NCI-H2081 treated with DMSO at 0.1 percent for 48 hours (cell line): ENCODE data around the gene STOML3.

Experiments used
- DNase-seq: peaks from one replicate; lab custom pipeline; 2025; lab: John Stamatoyannopoulos, UW

STOML3 gene

GRCh38 chr13:38980750-38981078 lies 9.9 kb downstream of the STOML3 start:
- DNase-seq, result no peak

GRCh38 chr13:38979891-38980749 lies 10.5 kb downstream of the STOML3 start:
- peak; percentile 59 for DNase-seq

GRCh38 chr13:38970380-38971051 lies 20.1 kb downstream of the STOML3 start:
- DNase-seq, result no peak

- DNase-seq, result no peak
Observed at GRCh38 chr13:38969187-38969586, 21.4 kb downstream of the STOML3 start.

GRCh38 chr13:38967446-38967845 lies 23.2 kb downstream of the STOML3 start:
- no peak for DNase-seq

- DNase-seq, result no peak
Observed at GRCh38 chr13:38965281-38965680, 25.4 kb downstream of the STOML3 start.

- DNase-seq, result no peak
Observed at GRCh38 chr13:38960175-38960574, 30.5 kb downstream of the STOML3 start.

GRCh38 chr13:38957794-38958592 lies 32.6 kb downstream of the STOML3 start:
- no peak for DNase-seq

GRCh38 chr13:38954844-38955243 lies 35.8 kb downstream of the STOML3 start:
- DNase-seq, result no peak

GRCh38 chr13:38954291-38954690 lies 36.3 kb downstream of the STOML3 start:
- DNase-seq, result no peak

GRCh38 chr13:38952827-38953226 lies 37.8 kb downstream of the STOML3 start:
- no peak for DNase-seq

GRCh38 chr13:38951525-38952313 lies 38.9 kb downstream of the STOML3 start:
- no peak for DNase-seq

- DNase-seq, result no peak
Observed at GRCh38 chr13:38950987-38951386, 39.6 kb downstream of the STOML3 start.

- no peak for DNase-seq
Observed at GRCh38 chr13:38947054-38947453, 43.6 kb downstream of the STOML3 start.

GRCh38 chr13:38944219-38944618 lies 46.4 kb downstream of the STOML3 start:
- DNase-seq, result no peak

- DNase-seq, result no peak
Observed at GRCh38 chr13:38943231-38943630, 47.4 kb downstream of the STOML3 start.

- DNase-seq, result no peak
Observed at GRCh38 chr13:38941353-38941945, 49.2 kb downstream of the STOML3 start.

GRCh38 chr13:38933786-38934185 lies 56.8 kb downstream of the STOML3 start:
- DNase-seq, result no peak

- no peak for DNase-seq
Observed at GRCh38 chr13:38922170-38922569, 68.5 kb downstream of the STOML3 start.

- DNase-seq, result no peak
Observed at GRCh38 chr13:38921081-38921480, 69.5 kb downstream of the STOML3 start.
